SK-N-SH (cell line): ENCODE data around the gene EXOC3. TPM values are rescaled to one million over a fixed set of nuclear protein-coding genes. Genes with fewer than 3 reads are reported as not detected.

ENCODE experiments used
- CTCF ChIA-PET: fragments of 300-600, 350-600 bp; formaldehyde crosslinking; extraction: SDS; loops from one replicate; lab custom pipeline; 2021; lab: Yijun Ruan, JAX
- POLR2A ChIA-PET: fragments of 350-600 bp; sonication (Branson Sonifier 250); formaldehyde crosslinking; extraction: SDS; loops from one replicate; lab custom pipeline; 2020; ENCODE audit warnings: antibody characterized with exemption, inconsistent platforms; lab: Yijun Ruan, JAX
- DNase-seq: peaks from one replicate; pipeline ENCODE4 v3.0.0; 2012
- H2AFZ ChIP-seq: fragments of 200-600 bp; sonication (generic); 2 replicates; pipeline ENCODE4 v1.8.1; 2016; ENCODE audit warnings: antibody characterized with exemption, mild to moderate bottlenecking, low read depth
- H3F3A ChIP-seq: fragments of 200-600 bp; sonication (generic); replicated peaks from 2 replicates; pipeline ENCODE3; 2016; ENCODE audit warnings: antibody characterized with exemption, mild to moderate bottlenecking; ENCODE audit not compliant: insufficient read depth
- H3K27ac ChIP-seq, 2 experiments: fragments of 200-500 bp in 1 of 2; fragments of 200-600 bp in 1 of 2; sonication (Bioruptor generic) in 1 of 2; sonication (generic), shearing (Covaris generic) in 1 of 2; 2 replicates each; pipeline versions ENCODE4 v1.5.1 to v1.6.1; 2014 to 2016; ENCODE audit warnings: low read depth in 2 of 2, inconsistent platforms in 1 of 2, low read length in 1 of 2, mild to moderate bottlenecking in 1 of 2, mixed read lengths in 1 of 2
- H3K27me3 ChIP-seq: fragments of 200-600 bp; sonication (generic), shearing (Covaris generic); 2 replicates; pipeline ENCODE4 v1.6.1; 2016; ENCODE audit warnings: mixed run types; ENCODE audit not compliant: insufficient read depth
- H3K36me3 ChIP-seq, 2 experiments: fragments of 200-500 bp in 1 of 2; fragments of 200-600 bp in 1 of 2; sonication (Bioruptor generic) in 1 of 2; sonication (generic) in 1 of 2; replicated peaks in 1 of 2; 2 replicates each; pipeline versions ENCODE3 to v1.5.1; 2014 to 2016; ENCODE audit warnings: low read length in 1 of 2, mild to moderate bottlenecking in 1 of 2; ENCODE audit not compliant: insufficient read depth in 2 of 2, control insufficient read depth in 1 of 2
- H3K4me1 ChIP-seq, 2 experiments: fragments of 200-500 bp in 1 of 2; fragments of 200-600 bp in 1 of 2; sonication (Bioruptor generic) in 1 of 2; sonication (generic), shearing (Covaris generic) in 1 of 2; 2 replicates each; pipeline versions ENCODE4 v1.5.1 to v1.6.1; 2014 to 2016; ENCODE audit warnings: low read depth in 1 of 2, low read length in 1 of 2, mixed run types in 1 of 2; ENCODE audit not compliant: insufficient read depth in 2 of 2, control insufficient read depth in 1 of 2
- H3K4me2 ChIP-seq: fragments of 200-600 bp; sonication (generic), shearing (Covaris generic); 2 replicates; pipeline ENCODE4 v1.6.1; 2017; ENCODE audit warnings: mixed run types
- H3K4me3 ChIP-seq, 2 experiments: fragments of 200-500 bp in 1 of 2; fragments of 200-600 bp in 1 of 2; sonication (Bioruptor generic) in 1 of 2; sonication (generic), shearing (Covaris generic) in 1 of 2; 2 replicates each; pipeline versions ENCODE4 v1.5.1 to v1.8.1; 2014 to 2016; ENCODE audit warnings: low read depth in 2 of 2, inconsistent platforms in 1 of 2, low read length in 1 of 2, mild to moderate bottlenecking in 1 of 2, mixed read lengths in 1 of 2, moderate library complexity in 1 of 2
- H3K79me2 ChIP-seq: fragments of 200-600 bp; sonication (generic); 2 replicates; pipeline ENCODE4 v1.8.1; 2017; ENCODE audit warnings: mild to moderate bottlenecking; ENCODE audit not compliant: insufficient read depth
- H3K9ac ChIP-seq: fragments of 200-600 bp; sonication (generic); 2 replicates; pipeline ENCODE4 v1.6.1; 2017; ENCODE audit warnings: mixed run types
- H3K9me2 ChIP-seq: fragments of 200-600 bp; sonication (generic); 2 replicates; pipeline ENCODE4 v1.6.1; 2017; ENCODE audit warnings: mixed run types
- H3K9me3 ChIP-seq: fragments of 200-600 bp; sonication (generic); 2 replicates; pipeline ENCODE4 v1.6.1; 2017; ENCODE audit warnings: mixed run types, mild to moderate bottlenecking, moderate library complexity
- H4K20me1 ChIP-seq: fragments of 200-600 bp; sonication (generic); 2 replicates; pipeline ENCODE4 v1.6.1; 2017; ENCODE audit warnings: mild to moderate bottlenecking, mixed run types; ENCODE audit not compliant: insufficient read depth
- EZH2phosphoT487 ChIP-seq: fragments of 200-600 bp; sonication (generic); IDR thresholded peaks from 2 replicates; pipeline ENCODE4 v1.6.1; 2017; ENCODE audit warnings: low read depth, mixed run types, mild to moderate bottlenecking, antibody characterized with exemption, moderate library complexity, borderline replicate concordance
- FOXJ3 ChIP-seq: sonication (generic); formaldehyde crosslinking; IDR thresholded peaks from 2 replicates; pipeline ENCODE4 v1.5.1; 2020; ENCODE audit warnings: mild to moderate bottlenecking, missing genetic modification reagents
- FOXM1 ChIP-seq: IDR thresholded peaks from 2 replicates; pipeline ENCODE4 v1.4.0; 2012; ENCODE audit warnings: low read depth, mild to moderate bottlenecking
- GABPA ChIP-seq: IDR thresholded peaks from 2 replicates; pipeline ENCODE4 v1.4.0; 2012; ENCODE audit warnings: low read depth, mild to moderate bottlenecking
- GATA2 ChIP-seq: sonication (generic); formaldehyde crosslinking; IDR thresholded peaks from 2 replicates; pipeline ENCODE4 v1.5.0; 2020; ENCODE audit warnings: mild to moderate bottlenecking, missing genetic modification reagents
- IRF3 ChIP-seq: fragments of 150-350 bp; IDR thresholded peaks from 2 replicates; pipeline ENCODE4 v1.6.1; 2016; ENCODE audit warnings: mild to moderate bottlenecking, low read depth, low read length
- JUND ChIP-seq: IDR thresholded peaks from 2 replicates; pipeline ENCODE4 v1.4.0; 2012
- MAX ChIP-seq: IDR thresholded peaks from 2 replicates; pipeline ENCODE4 v1.4.0; 2012; ENCODE audit warnings: low read depth
- NFIC ChIP-seq: IDR thresholded peaks from 2 replicates; pipeline ENCODE4 v1.4.0; 2012; ENCODE audit warnings: borderline replicate concordance
- PBX3 ChIP-seq: IDR thresholded peaks from 2 replicates; pipeline ENCODE4; 2012
- RAD21 ChIP-seq: IDR thresholded peaks from 2 replicates; pipeline ENCODE4 v1.6.1; 2012; ENCODE audit warnings: mild to moderate bottlenecking, low read length
- RFX5 ChIP-seq: IDR thresholded peaks from 2 replicates; pipeline ENCODE4 v1.6.1; 2012; ENCODE audit warnings: mild to moderate bottlenecking, improper control_type of control experiment, low read length
- RXRA ChIP-seq: IDR thresholded peaks from 2 replicates; pipeline ENCODE4 v1.4.0; 2012; ENCODE audit warnings: low read depth, mild to moderate bottlenecking, borderline replicate concordance
- SIN3A ChIP-seq: IDR thresholded peaks from 2 replicates; pipeline ENCODE4 v1.6.1; 2012; ENCODE audit warnings: low read depth, mild to moderate bottlenecking, low read length, moderate library complexity, borderline replicate concordance
- TCF12 ChIP-seq: IDR thresholded peaks from 2 replicates; pipeline ENCODE4 v1.4.0; 2012
- USF1 ChIP-seq: IDR thresholded peaks from 2 replicates; pipeline ENCODE4 v1.4.0; 2012; ENCODE audit warnings: low read depth, borderline replicate concordance
- USF2 ChIP-seq: fragments of 150-350 bp; IDR thresholded peaks from 2 replicates; pipeline ENCODE4 v1.6.1; 2017; ENCODE audit warnings: antibody characterized with exemption, low read length, low read depth, borderline replicate concordance
- ZBTB33 ChIP-seq: IDR thresholded peaks from 2 replicates; pipeline ENCODE4 v1.4.0; 2012; ENCODE audit warnings: low read depth, borderline replicate concordance
- WGBS: methylation state at CpG from one replicate; pipeline ENCODE4 v1.1.6; 2017; ENCODE audit warnings: low lambda C conversion rate; 5-methylcytosine and 5-hydroxymethylcytosine counted together
- polyA plus RNA-seq, 3 experiments: library from polyadenylated mRNA; depleted of rRNA; stranded (reverse); fragments of >200 nt; gene quantifications; 2 replicates each; pipeline ENCODE4 v1.2.3, GENCODE V29; 2012

EXOC3 gene
- polyA plus RNA-seq, 1 of the 3 experiments (the other 2 are of a cell fraction): 25.7 TPM

- Histone ChIP-seq H3K27ac (no peak overlapping the region), H3K4me2 (no peak overlapping the region), H3F3A (no peaks in the 10 kb centered on the region), H3K27me3 (no peaks in the 10 kb centered on the region; the same call in 1 of the 2 replicates), H2AFZ (no peak overlapping the region), H3K4me3 (no peak overlapping the region), H4K20me1 (no peaks in the 10 kb centered on the region), H3K79me2 (no peaks in the 10 kb centered on the region), H3K4me1 (no peaks in the 10 kb centered on the region), H3K9me3 (no peaks in the 10 kb centered on the region), H3K9ac (no peak overlapping the region), H3K9me2 (no peaks in the 10 kb centered on the region), H3K36me3 (no peaks in the 10 kb centered on the region)
- TF ChIP-seq EZH2phosphoT487 (no peak), RXRA (no peak), MAX (no peak), TCF12 (no peak), SIN3A (no peak), IRF3 (no peak), NFIC (no peak), USF2 (no peak), RAD21 (no peak), GATA2 (CRISPR knock-in tag) (no peak), JUND (no peak), GABPA (no peak), PBX3 (no peak), FOXJ3 (no peak), FOXM1 (no peak)
- DNase-seq: no peak
- ChIA-PET CTCF (no interaction called here), POLR2A (no interaction called here)
- 59% methylated on average over 21 of the region's 23 CpGs for WGBS
These were observed 38.4 kb downstream of the EXOC3 start for GRCh38 chr5:481347-481746.

GRCh38 chr5:482021-482420 is 39.0 kb downstream of the EXOC3 start:
- no peak overlapping the region for H3K4me3 ChIP-seq
- WGBS: 32% methylated on average over 13 of the region's 24 CpGs
- H3K27me3 ChIP-seq: no peaks in the 10 kb centered on the region; the same call in 1 of the 2 replicates
- no peaks in the 10 kb centered on the region for H3F3A ChIP-seq
- ChIA-PET POLR2A (no interaction called here), CTCF (no interaction called here)
- DNase-seq: no peak
- H3K27ac ChIP-seq: no peak overlapping the region
- no peak overlapping the region for H3K9ac ChIP-seq
- H4K20me1 ChIP-seq: no peaks in the 10 kb centered on the region
- no peak overlapping the region for H2AFZ ChIP-seq
- H3K9me2 ChIP-seq: no peaks in the 10 kb centered on the region
- H3K9me3 ChIP-seq: no peaks in the 10 kb centered on the region
- no peak overlapping the region for H3K4me2 ChIP-seq
- H3K4me1 ChIP-seq: no peaks in the 10 kb centered on the region
- no peaks in the 10 kb centered on the region for H3K36me3 ChIP-seq
- TF ChIP-seq USF1 (no peak), FOXM1 (no peak), RAD21 (no peak), EZH2phosphoT487 (no peak), RXRA (no peak), RFX5 (no peak), ZBTB33 (no peak), TCF12 (no peak), FOXJ3 (no peak)
- H3K79me2 ChIP-seq: no peaks in the 10 kb centered on the region
